Parathyroid adenoma (tissue), 2 donors: Measurements from ENCODE around the gene CPSF7.

ENCODE experiments used
- H2AFZ ChIP-seq: fragments of 300-600 bp; sonication (generic); one replicate; pipeline ENCODE4 v1.7.0; 2017; ENCODE audit warnings: antibody characterized with exemption, mild to moderate bottlenecking
- H3K27ac ChIP-seq: fragments of 300-600 bp; sonication (generic); one replicate; pipeline ENCODE4 v1.7.0; 2017
- H3K27me3 ChIP-seq: fragments of 300-600 bp; sonication (generic); one replicate; pipeline ENCODE4 v1.7.0; 2017; ENCODE audit warnings: low read length; ENCODE audit not compliant: control insufficient read depth, insufficient read depth
- H3K36me3 ChIP-seq: fragments of 300-600 bp; sonication (generic); one replicate; pipeline ENCODE4 v1.7.0; 2017; ENCODE audit warnings: low read length; ENCODE audit not compliant: control insufficient read depth, insufficient read depth
- H3K4me1 ChIP-seq: fragments of 300-600 bp; sonication (generic); one replicate; pipeline ENCODE4 v1.7.0; 2017; ENCODE audit warnings: control low read depth
- H3K4me2 ChIP-seq: fragments of 300-600 bp; sonication (generic); one replicate; pipeline ENCODE4 v1.7.0; 2017; ENCODE audit warnings: low read length
- H3K4me3 ChIP-seq: fragments of 300-600 bp; sonication (generic); one replicate; pipeline ENCODE4 v1.7.0; 2017; ENCODE audit warnings: low read depth, low read length
- H3K79me2 ChIP-seq: fragments of 300-600 bp; sonication (generic); one replicate; pipeline ENCODE4 v1.7.0; 2017; ENCODE audit warnings: control low read depth
- H3K9ac ChIP-seq: fragments of 300-600 bp; sonication (generic); one replicate; pipeline ENCODE4 v1.7.0; 2017; ENCODE audit warnings: mild to moderate bottlenecking
- H3K9me3 ChIP-seq: fragments of 300-600 bp; sonication (generic); one replicate; pipeline ENCODE4 v1.7.0; 2017; ENCODE audit warnings: low read length; ENCODE audit not compliant: control insufficient read depth
- CTCF ChIP-seq: fragments of 300-600 bp; sonication (generic); IDR thresholded peaks from one replicate; pipeline ENCODE4 v1.7.0; 2017; ENCODE audit warnings: antibody characterized with exemption, mild to moderate bottlenecking
- donor health status: primary hyperparathyroidism.

The CPSF7 gene

DNA sequence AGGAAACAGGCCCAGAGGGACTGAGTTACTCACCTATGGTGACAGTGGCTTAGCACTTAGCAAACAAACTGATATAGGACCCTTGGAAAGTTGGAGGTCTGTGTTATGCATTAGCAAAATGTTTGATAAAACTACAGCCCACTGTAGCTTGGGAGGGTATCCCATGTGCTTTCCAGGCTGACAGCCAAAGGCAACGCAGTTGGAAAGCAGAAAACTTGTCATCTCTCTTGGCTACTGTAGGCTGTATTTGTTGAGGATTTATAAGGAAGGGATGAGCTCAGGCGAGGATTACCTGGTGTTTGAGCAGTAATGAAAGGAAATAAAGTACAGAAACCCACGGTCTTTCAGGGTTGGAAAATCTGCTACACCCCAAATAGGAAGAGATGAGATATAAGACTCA is 23.9 kb upstream of the CPSF7 start:
- Histone ChIP-seq H3K4me3 (no peak overlapping the region), H3K9ac (no peak overlapping the region), H3K9me3 (no peaks in the 10 kb centered on the region), H3K36me3 (no peaks in the 10 kb centered on the region), H3K4me2 (no peak overlapping the region), H3K4me1 (no peaks in the 10 kb centered on the region), H3K79me2 (no peaks in the 10 kb centered on the region), H2AFZ (no peak overlapping the region), H3K27me3 (no peaks in the 10 kb centered on the region), H3K27ac (no peak overlapping the region)
- TF ChIP-seq CTCF = no peak

DNA sequence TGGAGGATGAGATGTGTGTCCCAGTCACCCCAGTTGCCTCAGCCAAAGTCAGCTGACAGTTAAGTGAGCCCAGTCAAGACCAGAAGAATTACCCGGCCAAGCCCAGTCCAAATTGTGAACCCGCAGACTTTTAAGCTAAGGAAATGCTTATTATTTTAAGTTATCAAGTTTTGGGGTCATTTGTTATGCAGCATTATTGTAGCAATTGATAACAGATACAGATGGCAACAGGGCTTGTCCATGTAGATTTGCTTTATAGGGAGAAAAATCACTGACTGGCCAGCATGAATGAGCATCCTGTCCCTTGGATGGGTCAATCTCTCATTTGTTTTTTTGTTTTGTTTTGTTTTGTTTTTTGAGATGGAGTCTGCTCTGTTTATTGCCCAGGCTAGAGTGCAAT is 23.1 kb upstream of the CPSF7 start:
- no peaks in the 10 kb centered on the region for H3K79me2 ChIP-seq
- H3K4me2 ChIP-seq = no peak overlapping the region
- no peak for TF ChIP-seq CTCF
- H3K36me3 ChIP-seq = no peaks in the 10 kb centered on the region
- H3K27ac ChIP-seq = no peak overlapping the region
- no peaks in the 10 kb centered on the region for H3K27me3 ChIP-seq
- no peak overlapping the region for H3K4me3 ChIP-seq
- no peaks in the 10 kb centered on the region for H3K4me1 ChIP-seq
- H2AFZ ChIP-seq = no peak overlapping the region
- no peaks in the 10 kb centered on the region for H3K9me3 ChIP-seq
- no peak overlapping the region for H3K9ac ChIP-seq

GRCh38 chr11:61448552-61448927 is 18.8 kb upstream of the CPSF7 start:
- Histone ChIP-seq H3K36me3 (no peaks in the 10 kb centered on the region), H3K4me2 (no peak overlapping the region), H3K4me1 (no peaks in the 10 kb centered on the region), H3K4me3 (no peak overlapping the region), H3K9me3 (no peaks in the 10 kb centered on the region), H3K27me3 (no peaks in the 10 kb centered on the region), H3K79me2 (peaks cover 3% of the 10 kb centered on the region), H3K27ac (no peak overlapping the region), H3K9ac (no peak overlapping the region), H2AFZ (no peak overlapping the region)
- TF ChIP-seq CTCF = no peak

DNA sequence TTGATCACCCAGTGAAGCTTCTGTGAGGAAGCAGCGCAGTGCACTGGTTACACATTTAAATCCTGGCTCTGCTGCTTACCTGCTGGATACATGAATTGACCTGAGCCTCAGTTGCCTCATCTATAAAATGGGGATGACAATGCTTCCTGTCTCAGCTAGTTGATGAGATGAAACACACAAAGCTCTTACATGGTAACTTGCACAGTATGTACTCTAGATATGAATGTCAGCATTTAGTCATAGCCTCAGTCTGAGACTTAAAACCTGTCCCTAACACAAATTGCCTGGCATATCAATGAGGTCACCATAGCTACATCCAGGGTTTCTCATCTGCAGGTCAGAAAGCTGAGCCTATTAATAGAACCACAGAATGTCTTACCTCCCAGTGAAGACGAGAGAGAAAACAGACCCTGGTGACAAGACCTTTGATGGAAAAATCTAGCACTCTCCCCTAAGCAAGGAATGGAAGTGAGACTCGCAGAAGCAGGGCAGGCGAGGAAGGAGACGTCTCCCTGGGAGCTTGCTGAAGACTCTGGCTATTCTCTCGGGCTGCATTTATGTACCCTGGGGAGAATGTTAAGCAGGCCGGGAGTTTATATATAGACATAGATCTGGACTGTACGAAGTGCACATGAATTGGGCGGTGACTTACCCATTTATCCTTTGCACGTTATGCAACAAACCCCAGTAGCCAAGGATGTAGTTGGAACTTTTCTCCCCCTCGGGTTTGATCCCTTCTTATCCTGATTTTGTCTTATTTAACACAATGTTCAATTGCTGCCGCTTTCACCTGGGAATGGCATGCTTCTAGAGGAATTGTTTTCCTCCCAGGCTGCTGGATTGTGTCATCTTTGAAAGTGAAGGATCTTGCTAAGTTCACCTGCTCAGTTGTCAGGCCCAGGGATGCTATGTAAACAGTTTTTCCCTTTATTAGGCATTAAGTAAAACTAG is 18.1 kb upstream of the CPSF7 start:
- no peak for TF ChIP-seq CTCF
- Histone ChIP-seq H3K79me2 (peaks cover 3% of the 10 kb centered on the region), H3K4me3 (no peak overlapping the region), H3K4me2 (no peak overlapping the region), H3K27ac (no peak overlapping the region), H3K9me3 (no peaks in the 10 kb centered on the region), H3K36me3 (no peaks in the 10 kb centered on the region), H2AFZ (no peak overlapping the region), H3K27me3 (no peaks in the 10 kb centered on the region), H3K9ac (no peak overlapping the region), H3K4me1 (no peaks in the 10 kb centered on the region)

GRCh38 chr11:61446211-61446651 is 16.5 kb upstream of the CPSF7 start:
- no peaks in the 10 kb centered on the region for H3K36me3 ChIP-seq
- no peak overlapping the region for H3K9ac ChIP-seq

More at GRCh38 chr11:61446211-61446651, 16.5 kb upstream of the CPSF7 start:
- peak; percentile 69 for TF ChIP-seq CTCF
- H3K4me2 ChIP-seq = no peak overlapping the region
- H3K4me3 ChIP-seq = no peak overlapping the region
- no peaks in the 10 kb centered on the region for H3K9me3 ChIP-seq
- H3K27me3 ChIP-seq = no peaks in the 10 kb centered on the region
- H3K27ac ChIP-seq = no peak overlapping the region
- H3K4me1 ChIP-seq = no peaks in the 10 kb centered on the region
- H2AFZ ChIP-seq = no peak overlapping the region
- H3K79me2 ChIP-seq = peaks cover 6% of the 10 kb centered on the region
